Lower leg skin (tissue), 4 donors: ENCODE measurements around the gene CGB7. TPM values are rescaled to one million over a fixed set of nuclear protein-coding genes. Genes with fewer than 3 reads are reported as not detected.

ENCODE experiments used
- DNase-seq, 2 donors: peaks; one replicate each; pipeline ENCODE4 v3.0.0-alpha.2; 2019; ENCODE audit warnings: low spot score in 2 of 2
- H3K4me3 ChIP-seq: fragments of 200-600 bp; sonication (generic); 2 replicates; pipeline ENCODE4 v1.5.1; 2017; ENCODE audit warnings: mild to moderate bottlenecking, low read depth; ENCODE audit not compliant: poor library complexity, severe bottlenecking
- CTCF ChIP-seq, 3 donors: fragments of 450-650 bp; IDR thresholded peaks; one replicate each; pipeline ENCODE4 v1.5.1; 2016; ENCODE audit warnings: antibody characterized with exemption in 3 of 3, mild to moderate bottlenecking in 3 of 3, moderate library complexity in 2 of 3
- POLR2A ChIP-seq, 2 donors: fragments of 450-650 bp; IDR thresholded peaks; one replicate each; pipeline ENCODE4 v1.6.1; 2016 to 2017; ENCODE audit warnings: antibody characterized with exemption in 2 of 2, mild to moderate bottlenecking in 1 of 2, moderate library complexity in 1 of 2
- WGBS, 2 donors: methylation state at CpG; one replicate each; pipeline ENCODE4 v1.1.5; 2018; 5-methylcytosine and 5-hydroxymethylcytosine counted together
- intact Hi-C: fragments of 100-400 bp; cut with DNase I; formaldehyde crosslinking; loops from one replicate; pipeline ENCODE4 v1.15.0; 2023; ENCODE audit warnings: low total_unique reads
- microRNA-seq, 2 donors: library from miRNA; unstranded; fragments of <30 nt; microRNA quantifications; one replicate each; pipeline ENCODE4, GENCODE V29; 2016; ENCODE audit warnings: borderline replicate concordance in 2 of 2, borderline number of aligned reads in 1 of 2
- total RNA-seq, 4 donors: library from RNA; depleted of rRNA; stranded (reverse); fragments of >200 nt; gene quantifications; one replicate each; pipeline ENCODE4 v1.1.0, GENCODE V29; 2016

Gene CGB7
- total RNA-seq, 4 donors from 2014 or later: 1.0 to 8.8 (median 2.2) TPM

- no peak for DNase-seq
- no peak for TF ChIP-seq CTCF (IDR thresholded peaks at IDR 0.05)
- TF ChIP-seq POLR2A (IDR thresholded peaks at IDR 0.05): no peak
- whole genome bisulfite sequencing, 2 donors: 84 to 97% methylated on average over 11 to 13 of the region's 17 CpGs
- intact Hi-C loops: no loop called here
- no peak overlapping the region for H3K4me3 ChIP-seq
These were observed 46.4 kb downstream of the CGB7 start for GRCh38 chr19:49011194-49011593.

- DNase-seq: no peak
- H3K4me3 ChIP-seq: no peak overlapping the region
- WGBS, 2 donors: 93 to 94% methylated on average over 14 to 18 of the region's 18 CpGs
- TF ChIP-seq CTCF (IDR thresholded peaks at IDR 0.05): no peak
- no peak for TF ChIP-seq POLR2A (IDR thresholded peaks at IDR 0.05)
- intact Hi-C loops: no loop called here
These were observed 47.1 kb downstream of the CGB7 start for GRCh38 chr19:49010453-49010852.

GRCh38 chr19:49009828-49010227, 47.7 kb downstream of the CGB7 start:
- intact Hi-C loops: no loop called here
- TF ChIP-seq POLR2A (IDR thresholded peaks at IDR 0.05): no peak
- no peak for TF ChIP-seq CTCF (IDR thresholded peaks at IDR 0.05)
- WGBS, 2 donors: 91 to 96% methylated on average over 5 to 17 of the region's 18 CpGs
- H3K4me3 ChIP-seq: no peak overlapping the region
- no peak for DNase-seq

GRCh38 chr19:49006905-49007304, 50.6 kb downstream of the CGB7 start:
- TF ChIP-seq CTCF (IDR thresholded peaks at IDR 0.05): no peak
- TF ChIP-seq POLR2A (IDR thresholded peaks at IDR 0.05): no peak
- no peak for DNase-seq
- 95% methylated on average over 18 to 22 of the region's 22 CpGs for WGBS, 2 donors
- intact Hi-C loops: no loop called here
- H3K4me3 ChIP-seq: no peak overlapping the region

GRCh38 chr19:49004964-49005614, 52.5 kb downstream of the CGB7 start:
- TF ChIP-seq POLR2A (IDR thresholded peaks at IDR 0.05) (no peak), CTCF (IDR thresholded peaks at IDR 0.05) (no peak)
- no peak for DNase-seq
- H3K4me3 ChIP-seq: no peak overlapping the region
- intact Hi-C loops: no loop called here
- WGBS, 2 donors: 91 to 93% methylated on average over 7 of the region's 7 CpGs

Small RNAs within 50 kb of the gene (microRNA-seq; reads per million reads assigned to microRNA genes)
- 0 reads per million in 2 donors for gene MIR6798

Other genes with a start within 250 kb of the CGB7 start
- gene BCAT2, start 246.7 kb downstream of the CGB7 start, total RNA-seq: 10 to 100 TPM; 20.3 to 61.4 (median 38.6) TPM
- 1 to 10 TPM; 1.6 to 6.6 (median 5.4) TPM for gene HSD17B14, start 221.3 kb downstream of the CGB7 start, total RNA-seq
- gene PLEKHA4, start 189.1 kb downstream of the CGB7 start, total RNA-seq: 1 to 10 TPM; 2.9 to 7.2 (median 6.3) TPM
- gene PPP1R15A, start 185.3 kb downstream of the CGB7 start, total RNA-seq: 100 to 1,000 TPM in 1 of 4 donors, 10 to 100 TPM in 3; 91.6 to 152 (median 97.5) TPM
- gene TULP2, start 159.0 kb downstream of the CGB7 start, total RNA-seq: not detected
- gene NUCB1, start 157.4 kb downstream of the CGB7 start, total RNA-seq: 100 to 1,000 TPM; 162 to 269 (median 189) TPM
- not detected for gene DHDH, start 124.0 kb downstream of the CGB7 start, total RNA-seq
- gene BAX, start 102.9 kb downstream of the CGB7 start, total RNA-seq: 10 to 100 TPM; 15.5 to 36.3 (median 31.1) TPM
- gene FTL, start 92.4 kb downstream of the CGB7 start, total RNA-seq: 1,000 to 10,000 TPM; 1,012 to 1,617 (median 1,174) TPM
- gene GYS1, start 64.4 kb downstream of the CGB7 start, total RNA-seq: 10 to 100 TPM; 16.4 to 33.3 (median 20.5) TPM
- gene RUVBL2, start 63.9 kb downstream of the CGB7 start, total RNA-seq: 10 to 100 TPM; 61.3 to 83.8 (median 83.3) TPM
- 1 to 10 TPM in 3 of 4 donors, not detected in 1; 1.2 to 4.2 (median 1.8) TPM for gene LHB, start 40.7 kb downstream of the CGB7 start, total RNA-seq
- gene CGB3, start 33.4 kb downstream of the CGB7 start, total RNA-seq: not detected
- gene CGB2, start 25.9 kb downstream of the CGB7 start, total RNA-seq: not detected
- gene CGB1, start 20.9 kb downstream of the CGB7 start, total RNA-seq: 1 to 10 TPM in 1 of 4 donors, not detected in 3; 2.2 TPM
- not detected for gene CGB5, start 13.9 kb downstream of the CGB7 start, total RNA-seq
- gene CGB8, start 8.6 kb downstream of the CGB7 start, total RNA-seq: not detected
- 10 to 100 TPM in 1 of 4 donors, 1 to 10 TPM in 3; 7.4 to 16.8 (median 8.4) TPM for gene NTF4, start 7.1 kb upstream of the CGB7 start, total RNA-seq
- gene KCNA7, start 14.9 kb upstream of the CGB7 start, total RNA-seq: under 1 TPM in 1 of 4 donors, not detected in 3; 0.06 TPM
- gene SNRNP70, start 27.7 kb upstream of the CGB7 start, total RNA-seq: 100 to 1,000 TPM; 172 to 375 (median 285) TPM
- gene LIN7B, start 56.6 kb upstream of the CGB7 start, total RNA-seq: 10 to 100 TPM; 53.9 to 62.5 (median 54.7) TPM
- 10 to 100 TPM in 1 of 4 donors, 1 to 10 TPM in 3; 4.9 to 11.2 (median 8.9) TPM for gene C19orf73, start 61.4 kb upstream of the CGB7 start, total RNA-seq
- gene PPFIA3, start 61.8 kb upstream of the CGB7 start, total RNA-seq: 10 to 100 TPM; 52.3 to 78.1 (median 64.4) TPM
- gene HRC, start 97.6 kb upstream of the CGB7 start, total RNA-seq: 1 to 10 TPM; 1.1 to 4.0 (median 1.2) TPM
- gene TRPM4, start 100.0 kb upstream of the CGB7 start, total RNA-seq: 10 to 100 TPM; 50.7 to 76.2 (median 70.3) TPM